IMR-90 (cell line): ENCODE data around the gene SGK1. TPM values are rescaled to one million over a fixed set of nuclear protein-coding genes. Genes with fewer than 3 reads are reported as not detected.

Source experiments
- ATAC-seq: fragments of 200-7000 bp; cut with Tn5 transposase; 2 replicates; pipeline ENCODE4 v1.9.1; 2020; ENCODE audit warnings: low read depth, mild to moderate bottlenecking, moderate library complexity
- BruUV-seq: library from RNA; stranded (reverse); fragments of 400-500 nt; replicated peaks from 2 replicates; lab custom pipeline; 2021; lab: Mats Ljungman, UMichigan
- CTCF ChIA-PET: fragments of 300-600 bp; formaldehyde crosslinking; extraction: SDS; loops from one replicate; lab custom pipeline; 2021; ENCODE audit warnings: antibody characterized with exemption; lab: Yijun Ruan, JAX
- POLR2A ChIA-PET: fragments of 300-600 bp; sonication (Branson Sonifier 250); formaldehyde crosslinking; loops from one replicate; lab custom pipeline; 2022; ENCODE audit warnings: antibody characterized with exemption; ENCODE audit not compliant: unreplicated experiment; lab: Charles Lee
- DNase-seq: peaks from one replicate; pipeline ENCODE4 v3.0.0; 2013
- H2AFZ ChIP-seq: replicated peaks from 2 replicates; pipeline ENCODE3; 2013; ENCODE audit warnings: low read length, mild to moderate bottlenecking; ENCODE audit not compliant: poor library complexity
- H2AK5ac ChIP-seq: 2 replicates; pipeline ENCODE4 v1.6.1; 2013; ENCODE audit warnings: low read depth, low read length, inconsistent platforms
- H2AK9ac ChIP-seq: replicated peaks from 2 replicates; pipeline ENCODE3; 2013; ENCODE audit warnings: mild to moderate bottlenecking, low read depth, low read length, moderate library complexity; ENCODE audit not compliant: poor library complexity
- H2BK120ac ChIP-seq: 2 replicates; pipeline ENCODE4 v1.6.1; 2013; ENCODE audit warnings: low read depth, low read length, inconsistent platforms
- H2BK15ac ChIP-seq: 3 replicates; pipeline ENCODE4 v1.6.1; 2013; ENCODE audit warnings: low read depth, low read length, inconsistent platforms
- H2BK20ac ChIP-seq: 2 replicates; pipeline ENCODE4 v1.6.1; 2013; ENCODE audit warnings: low read depth, mild to moderate bottlenecking, inconsistent platforms, low read length, moderate library complexity
- H2BK5ac ChIP-seq: 2 replicates; pipeline ENCODE4 v1.6.1; 2013; ENCODE audit warnings: mild to moderate bottlenecking, low read depth, low read length, inconsistent platforms; ENCODE audit not compliant: poor library complexity, severe bottlenecking
- H3K14ac ChIP-seq: replicated peaks from 2 replicates; pipeline ENCODE4 v1.6.1; 2013; ENCODE audit warnings: low read depth, low read length, inconsistent platforms
- H3K18ac ChIP-seq: 2 replicates; pipeline ENCODE4 v1.6.1; 2013; ENCODE audit warnings: low read depth, low read length, control low read depth
- H3K23ac ChIP-seq: 2 replicates; pipeline ENCODE4 v1.6.1; 2013; ENCODE audit warnings: low read depth, low read length, inconsistent platforms
- H3K27ac ChIP-seq: 2 replicates; pipeline ENCODE4 v1.5.1; 2013; ENCODE audit warnings: mild to moderate bottlenecking, control low read depth, low read length; ENCODE audit not compliant: insufficient read depth
- H3K27me3 ChIP-seq: 2 replicates; pipeline ENCODE4 v1.6.1; 2013; ENCODE audit warnings: low read length; ENCODE audit not compliant: control insufficient read depth, insufficient read depth
- H3K36me3 ChIP-seq: 2 replicates; pipeline ENCODE4 v1.6.1; 2013; ENCODE audit warnings: low read length, mixed read lengths; ENCODE audit not compliant: control insufficient read depth, insufficient read depth
- H3K4ac ChIP-seq: 2 replicates; pipeline ENCODE4 v1.6.1; 2013; ENCODE audit warnings: low read depth, low read length, inconsistent platforms
- H3K4me1 ChIP-seq: 2 replicates; pipeline ENCODE4 v1.6.1; 2013; ENCODE audit warnings: low read length, mixed read lengths; ENCODE audit not compliant: control insufficient read depth, insufficient read depth
- H3K4me2 ChIP-seq: 2 replicates; pipeline ENCODE4 v1.6.1; 2013; ENCODE audit warnings: low read depth, mild to moderate bottlenecking, control low read depth, low read length, moderate library complexity
- H3K4me3 ChIP-seq: 2 replicates; pipeline ENCODE4 v1.5.1; 2013; ENCODE audit warnings: low read depth, mild to moderate bottlenecking, control low read depth, low read length, moderate library complexity; ENCODE audit not compliant: insufficient read depth
- H3K56ac ChIP-seq: 2 replicates; pipeline ENCODE4 v1.6.1; 2013; ENCODE audit warnings: low read length, inconsistent platforms; ENCODE audit not compliant: insufficient read depth; ENCODE audit errors: extremely low read depth
- H3K79me1 ChIP-seq, 2 experiments: 2 replicates each; pipeline ENCODE4 v1.6.1; 2013; ENCODE audit warnings: low read length in 2 of 2, inconsistent platforms in 1 of 2, low read depth in 1 of 2
- H3K9ac ChIP-seq: 2 replicates; pipeline ENCODE4 v1.6.1; 2013; ENCODE audit warnings: low read depth, low read length, control low read depth
- H3K9me1 ChIP-seq: 2 replicates; pipeline ENCODE4 v1.6.1; 2013; ENCODE audit warnings: low read length, inconsistent platforms; ENCODE audit not compliant: insufficient read depth
- H3K9me3 ChIP-seq: 2 replicates; pipeline ENCODE4 v1.6.1; 2013; ENCODE audit warnings: low read length; ENCODE audit not compliant: control insufficient read depth, insufficient read depth
- H4K20me1 ChIP-seq: 2 replicates; pipeline ENCODE4 v1.6.1; 2013; ENCODE audit warnings: low read length, inconsistent platforms; ENCODE audit not compliant: insufficient read depth
- H4K5ac ChIP-seq: 2 replicates; pipeline ENCODE4 v1.6.1; 2013; ENCODE audit warnings: mild to moderate bottlenecking, low read depth, low read length, control low read depth
- H4K8ac ChIP-seq, 2 experiments: 2 replicates each; pipeline ENCODE4 v1.6.1; 2013; ENCODE audit warnings: low read depth in 2 of 2, low read length in 2 of 2, control low read depth in 1 of 2, inconsistent platforms in 1 of 2
- H4K91ac ChIP-seq: 2 replicates; pipeline ENCODE4 v1.6.1; 2013; ENCODE audit warnings: low read depth, low read length, inconsistent platforms; ENCODE audit not compliant: insufficient read depth
- CEBPB ChIP-seq: IDR thresholded peaks from 2 replicates; pipeline ENCODE4 v1.6.1; 2012; ENCODE audit warnings: low read depth, low read length, improper control_type of control experiment
- RFX5 ChIP-seq: IDR thresholded peaks from 2 replicates; pipeline ENCODE4 v1.8.0; 2012; ENCODE audit warnings: low read depth, mild to moderate bottlenecking, low read length, moderate library complexity
- USF2 ChIP-seq: fragments of 150-350 bp; IDR thresholded peaks from 2 replicates; pipeline ENCODE4 v1.6.1; 2017; ENCODE audit warnings: mild to moderate bottlenecking, antibody characterized with exemption, low read length, low read depth
- WGBS, 2 experiments: methylation state at CpG; one replicate each; pipeline versions ENCODE4 v1.1.5 to v1.1.7; 2013; ENCODE audit warnings: missing lambda C conversion rate in 2 of 2; ENCODE audit not compliant: insufficient read length in 1 of 2; ENCODE audit errors: extremely low coverage in 2 of 2; 5-methylcytosine and 5-hydroxymethylcytosine counted together
- dilution Hi-C: fragments of 300-500 bp; cut with HindIII; formaldehyde crosslinking; loops from one replicate; pipeline ENCODE4 v1.14.3; 2018; ENCODE audit warnings: low sequenced_read_pairs; ENCODE audit not compliant: unreplicated experiment
- in situ Hi-C: fragments of 300-500 bp; cut with MboI; formaldehyde crosslinking; loops from 3 replicates; pipeline ENCODE4 v1.14.3; 2019; ENCODE audit warnings: low sequenced_read_pairs, inconsistent platforms, mixed read lengths
- intact Hi-C: fragments of 100-400 bp; cut with micrococcal nuclease; formaldehyde crosslinking; loops from 2 replicates; pipeline ENCODE4 v1.10.0; 2022
- polyA plus RNA-seq, 3 experiments: library from polyadenylated mRNA; depleted of rRNA; stranded (reverse); fragments of >200 nt; gene quantifications; 2 replicates each; pipeline ENCODE4 v1.2.3, GENCODE V29; 2012; ENCODE audit warnings: low replicate concordance in 1 of 3
- total RNA-seq: library from RNA; depleted of rRNA; stranded (reverse); fragments of >200 nt; gene quantifications from 2 replicates; pipeline ENCODE4 v1.2.3, GENCODE V29; 2012

The SGK1 gene
- total and polyA plus RNA-seq, 2 of the 4 experiments (the other 2 are of a cell fraction), result 121 to 255 TPM

DNA sequence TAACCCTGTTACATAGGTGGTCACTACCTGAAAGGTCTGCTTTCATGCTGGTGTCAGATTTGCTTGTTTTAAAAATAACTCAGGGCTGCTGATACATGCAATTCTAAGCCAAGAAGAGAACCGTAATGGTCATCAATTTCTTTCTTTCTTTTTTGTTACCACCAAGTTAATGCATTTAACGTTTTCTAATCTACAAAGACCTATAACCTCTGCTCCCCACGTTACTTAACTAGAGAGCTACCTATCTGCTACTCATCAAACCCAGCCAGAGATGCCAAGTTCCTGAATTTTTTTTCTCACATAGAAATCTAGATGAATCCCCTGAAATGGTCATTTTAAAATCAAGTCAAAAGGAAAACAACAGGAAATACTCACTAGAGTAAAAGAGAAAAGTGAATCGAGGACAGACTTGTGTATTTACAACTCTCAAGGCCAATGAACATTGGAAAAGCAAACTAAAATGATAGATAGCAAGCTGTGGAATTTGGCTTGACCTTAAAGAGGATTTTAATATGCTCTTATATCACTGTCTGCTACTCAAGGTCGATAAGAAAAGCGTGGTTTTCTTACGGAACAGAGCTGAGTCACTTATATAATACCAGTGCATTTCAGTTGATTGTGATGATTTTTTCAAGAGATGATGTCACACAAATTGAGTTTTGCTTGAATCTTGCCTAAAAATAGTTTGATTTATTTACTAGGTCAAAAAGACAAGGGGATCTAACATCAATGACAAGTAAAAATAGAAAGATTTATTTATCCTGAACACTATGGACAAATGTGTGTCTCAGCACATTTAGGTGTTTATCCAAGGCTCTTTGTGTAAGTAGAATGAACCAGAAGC is 67.9 kb downstream of the SGK1 start:
- CTCF ChIA-PET, result no interaction called here
- peak; percentile 75 for DNase-seq

More for the DNA sequence above, 67.9 kb downstream of the SGK1 start:
- Histone ChIP-seq H2AK5ac (no peak overlapping the region), H3K9ac (0 out of 2 replicates have a peak overlapping the region, but pooled peaks have one; percentile 53), H4K8ac (peak overlapping the region in 1 of 2 experiments; percentile 59; a peak in 1 of 4 replicates), H2BK20ac (no peak overlapping the region), H2BK120ac (no peak overlapping the region), H3K23ac (no peak overlapping the region), H2AFZ (no peak overlapping the region), H4K20me1 (no peaks in the 10 kb centered on the region), H3K4me2 (peak overlapping the region; percentile 86; the same call in 1 of the 2 replicates), H2AK9ac (no peak overlapping the region), H3K4me3 (no peak overlapping the region), H2BK5ac (no peak overlapping the region), H3K27me3 (no peaks in the 10 kb centered on the region), H3K9me1 (no peaks in the 10 kb centered on the region), H3K56ac (0 out of 2 replicates have a peak overlapping the region, but pooled peaks have one; percentile 35), H3K4me1 (peaks cover 12% of the 10 kb centered on the region), H3K27ac (no peak overlapping the region), H3K4ac (no peak overlapping the region), H2BK15ac (no peak overlapping the region), H3K9me3 (no peaks in the 10 kb centered on the region), H3K79me1 (no peaks in the 10 kb centered on the region), H3K36me3 (no peaks in the 10 kb centered on the region), H4K91ac (no peak overlapping the region), H3K14ac (no peak overlapping the region; the same call in 1 of the 2 replicates), H3K18ac (peak overlapping the region; percentile 34; the same call in 1 of the 2 replicates), H4K5ac (peak overlapping the region; percentile 63; the same call in 1 of the 2 replicates)
- no TSS peak for BruUV-seq
- in situ Hi-C loops, result no loop called here
- ATAC-seq, result peak; percentile 54
- intact Hi-C loops, result no loop called here
- WGBS, 2 experiments, result 33% methylated on average over 1 of the region's 7 CpGs; no CpG with 5 or more reads in 1 of the 2 experiments
- TF ChIP-seq CEBPB, result peak; percentile 17; the same call in 1 of the 2 replicates
- TF ChIP-seq USF2, result no peak
- TF ChIP-seq RFX5, result peak; percentile 58; the same call in 1 of the 2 replicates
- POLR2A ChIA-PET, result interaction anchor here (0.6 kb wide), 1 partner anchor 23 kb away, joined by 3 read pairs; no protein-coding TSS in a partner anchor
- dilution Hi-C loops, result no loop called here
